Lower leg skin (tissue), 3 donors: ENCODE measurements around the gene SMIM1.

Experiments used
- CTCF ChIP-seq, 3 donors: fragments of 450-650 bp; IDR thresholded peaks; one replicate each; pipeline ENCODE4 v1.5.1; 2016; ENCODE audit warnings: antibody characterized with exemption in 3 of 3, mild to moderate bottlenecking in 3 of 3, moderate library complexity in 2 of 3
- POLR2A ChIP-seq, 2 donors: fragments of 450-650 bp; IDR thresholded peaks; one replicate each; pipeline ENCODE4 v1.6.1; 2016 to 2017; ENCODE audit warnings: antibody characterized with exemption in 2 of 2, mild to moderate bottlenecking in 1 of 2, moderate library complexity in 1 of 2

- TF ChIP-seq CTCF (IDR thresholded peaks at IDR 0.05) = no peak
- TF ChIP-seq POLR2A (IDR thresholded peaks at IDR 0.05) = no peak
Observed at GRCh38 chr1:3786468-3787348, 14.2 kb downstream of the SMIM1 start.
